Caki2 (cell line): ENCODE measurements around the gene HEATR1. TPM values are rescaled to one million over a fixed set of nuclear protein-coding genes. Genes with fewer than 3 reads are reported as not detected.

ENCODE experiments used
- total RNA-seq: library from RNA; depleted of rRNA; stranded (reverse); fragments of >200 nt; shearing (Covaris generic); gene quantifications from 2 replicates; pipeline ENCODE4 v1.2.3, GENCODE V29; 2014; ENCODE audit warnings: low replicate concordance; rRNA removed

Gene HEATR1
- total RNA-seq, 1 experiment from 2014 or later, result 5.1 TPM

Other genes with a start within 250 kb of the HEATR1 start
- gene EDARADD, start 210.2 kb downstream of the HEATR1 start, total RNA-seq, result not detected in 2 replicates
- gene LGALS8, start 80.5 kb downstream of the HEATR1 start, total RNA-seq, result 33.3 and 59.0 TPM in 2 replicates
- gene ACTN2, start 82.0 kb upstream of the HEATR1 start, total RNA-seq, result 0.71 and 4.8 TPM in 2 replicates
- 10.0 and 13.8 TPM in 2 replicates for gene MTR, start 190.8 kb upstream of the HEATR1 start, total RNA-seq